D721Med (cell line): ENCODE results near the gene NANOG.
"Not testable (repeated sequence)": the region's sequence is repeated elsewhere in the genome, so short reads cannot be mapped to it uniquely, and the experiment has no call there.

Experiments used
- DNase-seq: peaks from one replicate; pipeline ENCODE4 v3.0.0; 2011; ENCODE audit warnings: low spot score; ENCODE audit not compliant: insufficient read length
- FAIRE-seq: peaks from 2 replicates; lab custom pipeline; 2011; peaks lifted over from hg19 to GRCh38; lab: Jason Lieb, UNC
- TF ChIP-seq, protein P1 (sequence below): IDR thresholded peaks from 2 replicates; pipeline ENCODE4 v1.5.1; 2012; ENCODE audit warnings: mild to moderate bottlenecking, control low read depth; ENCODE audit not compliant: insufficient read depth; ENCODE audit errors: missing control alignments

The NANOG gene

DNA sequence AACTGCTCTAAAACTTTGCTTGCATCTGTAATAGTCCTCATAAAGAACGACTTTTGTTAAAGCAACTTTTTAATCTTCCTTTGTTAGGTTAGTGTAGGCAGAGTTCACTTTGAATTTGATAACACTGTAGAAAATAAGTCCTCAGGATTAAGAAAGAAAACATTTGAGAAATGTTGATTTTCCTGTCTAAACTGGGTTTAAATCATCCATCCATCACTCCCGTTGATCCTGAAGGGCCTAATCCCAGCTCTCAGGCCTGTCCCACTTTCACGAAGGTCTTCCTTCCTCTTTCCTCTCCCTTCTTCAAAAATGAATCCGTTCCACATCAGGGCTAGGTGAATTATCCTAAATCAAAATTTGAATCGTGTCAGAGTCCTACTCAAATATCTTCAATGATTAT, 46.6 kb downstream of the NANOG start:
- DNase-seq (no peak), FAIRE-seq (no peak)
- TF ChIP-seq, protein P1, sequence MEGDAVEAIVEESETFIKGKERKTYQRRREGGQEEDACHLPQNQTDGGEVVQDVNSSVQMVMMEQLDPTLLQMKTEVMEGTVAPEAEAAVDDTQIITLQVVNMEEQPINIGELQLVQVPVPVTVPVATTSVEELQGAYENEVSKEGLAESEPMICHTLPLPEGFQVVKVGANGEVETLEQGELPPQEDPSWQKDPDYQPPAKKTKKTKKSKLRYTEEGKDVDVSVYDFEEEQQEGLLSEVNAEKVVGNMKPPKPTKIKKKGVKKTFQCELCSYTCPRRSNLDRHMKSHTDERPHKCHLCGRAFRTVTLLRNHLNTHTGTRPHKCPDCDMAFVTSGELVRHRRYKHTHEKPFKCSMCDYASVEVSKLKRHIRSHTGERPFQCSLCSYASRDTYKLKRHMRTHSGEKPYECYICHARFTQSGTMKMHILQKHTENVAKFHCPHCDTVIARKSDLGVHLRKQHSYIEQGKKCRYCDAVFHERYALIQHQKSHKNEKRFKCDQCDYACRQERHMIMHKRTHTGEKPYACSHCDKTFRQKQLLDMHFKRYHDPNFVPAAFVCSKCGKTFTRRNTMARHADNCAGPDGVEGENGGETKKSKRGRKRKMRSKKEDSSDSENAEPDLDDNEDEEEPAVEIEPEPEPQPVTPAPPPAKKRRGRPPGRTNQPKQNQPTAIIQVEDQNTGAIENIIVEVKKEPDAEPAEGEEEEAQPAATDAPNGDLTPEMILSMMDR, result no peak

DNA sequence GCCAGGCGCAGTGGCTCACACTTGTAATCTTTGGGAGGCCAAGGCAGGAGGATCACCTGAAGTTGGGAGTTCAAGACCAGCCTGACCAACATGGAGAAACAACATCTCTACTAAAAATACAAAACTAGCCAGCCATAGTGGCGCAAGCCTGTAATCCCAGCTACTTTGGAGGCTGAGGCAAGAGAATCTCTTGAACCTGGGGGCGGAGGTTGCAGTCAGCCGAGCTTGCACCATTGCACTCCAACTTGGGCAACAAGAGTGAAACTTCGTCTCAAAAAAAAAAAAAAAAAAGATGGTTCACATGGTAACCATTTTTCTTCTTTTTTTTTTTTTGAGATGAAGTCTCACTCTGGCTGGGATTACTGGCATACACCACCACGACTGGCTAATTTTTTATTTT, 48.2 kb downstream of the NANOG start:
- FAIRE-seq (no peak), DNase-seq (no peak)
- TF ChIP-seq, protein P1, result no peak

DNA sequence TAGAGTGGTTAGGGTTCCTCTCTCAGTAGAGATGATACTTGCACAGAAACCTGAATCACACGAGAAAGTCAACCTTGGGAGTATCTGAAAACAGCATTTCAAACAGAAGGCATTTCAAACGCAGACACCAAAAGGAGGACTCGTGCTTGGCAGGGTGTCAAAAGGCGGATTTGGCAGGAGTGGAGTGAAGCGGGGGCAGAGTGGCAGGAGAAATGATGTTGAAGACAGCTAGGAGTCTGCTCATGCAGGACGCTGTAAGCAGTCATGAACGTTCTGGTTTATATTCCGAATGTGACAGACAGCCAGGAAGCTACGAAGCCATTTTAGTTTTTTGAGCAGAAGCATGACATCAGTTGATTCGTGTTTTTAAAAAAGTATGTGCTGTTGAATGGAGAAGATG, 50.0 kb downstream of the NANOG start:
- not testable (repeated sequence) for DNase-seq, FAIRE-seq

DNA sequence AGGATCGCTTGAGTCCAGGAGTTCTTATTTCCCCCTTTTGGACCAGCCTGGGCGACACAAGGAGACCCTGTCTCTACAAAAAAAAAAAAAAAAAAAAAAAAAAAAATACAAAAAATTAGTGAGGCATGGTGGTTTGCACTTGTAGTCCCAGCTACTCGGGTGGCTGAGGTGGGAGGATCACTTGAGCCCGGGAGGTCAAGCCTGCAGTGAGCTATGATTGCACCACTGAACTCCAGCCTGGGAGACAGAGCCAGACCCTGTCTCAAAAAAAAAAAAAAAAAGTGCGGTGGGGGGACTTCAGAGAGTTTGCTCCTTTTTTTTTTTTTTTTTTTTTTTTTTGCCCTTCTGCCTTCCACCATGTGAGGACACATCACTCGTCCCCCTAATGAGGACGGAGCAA, 50.6 kb downstream of the NANOG start:
- FAIRE-seq, result not testable (repeated sequence)

DNA sequence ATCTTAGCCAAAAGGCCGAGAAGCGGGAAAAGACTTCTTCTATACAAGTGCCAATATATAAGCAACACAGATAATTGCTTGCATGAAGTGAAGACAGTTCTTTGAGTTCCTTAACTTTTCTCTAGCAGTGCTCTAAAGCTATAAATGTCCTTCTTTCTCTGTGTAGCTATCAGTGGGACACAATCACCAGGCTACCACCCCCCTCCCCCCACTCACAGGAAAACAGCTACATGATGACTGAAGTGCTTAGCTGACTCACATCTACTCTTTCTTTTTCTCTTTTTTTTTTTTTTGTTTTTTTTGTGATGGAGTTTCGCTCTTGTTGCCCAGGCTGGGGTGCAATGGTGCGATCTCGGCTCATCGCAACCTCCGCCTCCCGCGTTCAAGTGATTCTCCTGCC, 53.2 kb downstream of the NANOG start:
- not testable (repeated sequence) for FAIRE-seq

More for the DNA sequence above, 50.6 kb downstream of the NANOG start:
- DNase-seq, result not testable (repeated sequence)

DNA sequence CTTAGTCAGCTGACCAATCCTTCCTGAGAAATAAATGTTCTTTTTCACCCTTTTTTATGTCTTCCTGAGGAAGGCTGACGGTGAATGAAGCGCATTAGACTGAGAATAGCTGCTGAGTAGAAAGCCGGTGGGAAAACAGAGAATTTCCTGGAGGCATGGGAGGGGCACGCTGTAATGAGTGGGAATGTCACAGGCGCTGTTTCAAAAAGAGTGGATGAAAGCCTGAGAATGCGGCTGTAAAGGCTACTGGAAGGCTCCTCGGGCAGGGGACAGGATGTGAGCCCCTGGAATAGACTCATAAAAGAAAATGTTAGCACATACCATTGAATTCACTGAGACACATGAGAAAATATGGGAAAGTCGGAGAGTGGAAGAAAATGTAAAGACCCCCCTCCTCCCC, 53.9 kb downstream of the NANOG start:
- not testable (repeated sequence) for DNase-seq, FAIRE-seq

More for the DNA sequence above, 53.2 kb downstream of the NANOG start:
- DNase-seq, result not testable (repeated sequence)

DNA sequence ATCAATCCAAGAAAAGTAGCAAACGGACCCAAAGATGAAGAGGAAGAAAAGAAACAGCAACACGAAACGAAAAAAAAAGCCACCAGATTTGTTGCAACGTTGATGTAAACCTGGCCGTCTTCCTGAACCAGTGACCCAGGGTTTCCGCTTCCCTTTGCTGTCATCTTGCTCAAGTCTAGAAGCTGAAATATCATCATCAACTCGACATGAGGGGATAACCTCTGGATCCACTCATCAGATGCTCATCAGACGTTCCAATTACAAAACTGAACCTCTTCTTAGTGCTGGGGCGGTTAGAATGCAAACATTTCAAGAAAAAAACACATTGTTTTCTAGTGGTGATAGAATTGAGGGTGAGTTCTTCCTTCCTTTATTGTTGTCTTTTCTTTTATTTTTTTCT, 54.4 kb downstream of the NANOG start:
- FAIRE-seq, result not testable (repeated sequence)

DNA sequence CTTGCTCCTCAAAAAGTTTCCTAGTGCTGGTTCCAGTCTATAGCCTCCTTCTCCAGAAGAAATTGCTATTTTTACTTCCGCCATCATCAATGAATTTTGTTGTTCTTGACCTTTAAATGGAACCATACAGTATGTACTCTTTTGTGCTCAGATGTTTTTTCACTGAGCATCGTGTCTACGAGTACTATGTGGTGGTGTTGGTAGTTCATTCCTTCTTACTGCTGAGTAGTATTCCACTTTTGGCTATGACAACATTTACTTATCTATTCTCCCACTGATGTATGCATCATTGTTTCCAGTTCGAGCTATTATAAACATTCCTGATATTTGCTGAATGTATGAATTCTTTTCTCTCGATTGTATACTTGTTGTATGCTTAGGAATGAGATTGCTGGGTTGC, 54.9 kb downstream of the NANOG start:
- TF ChIP-seq, protein P1, result no peak
- FAIRE-seq (no peak), DNase-seq (no peak)

More for the DNA sequence above, 54.4 kb downstream of the NANOG start:
- not testable (repeated sequence) for DNase-seq

DNA sequence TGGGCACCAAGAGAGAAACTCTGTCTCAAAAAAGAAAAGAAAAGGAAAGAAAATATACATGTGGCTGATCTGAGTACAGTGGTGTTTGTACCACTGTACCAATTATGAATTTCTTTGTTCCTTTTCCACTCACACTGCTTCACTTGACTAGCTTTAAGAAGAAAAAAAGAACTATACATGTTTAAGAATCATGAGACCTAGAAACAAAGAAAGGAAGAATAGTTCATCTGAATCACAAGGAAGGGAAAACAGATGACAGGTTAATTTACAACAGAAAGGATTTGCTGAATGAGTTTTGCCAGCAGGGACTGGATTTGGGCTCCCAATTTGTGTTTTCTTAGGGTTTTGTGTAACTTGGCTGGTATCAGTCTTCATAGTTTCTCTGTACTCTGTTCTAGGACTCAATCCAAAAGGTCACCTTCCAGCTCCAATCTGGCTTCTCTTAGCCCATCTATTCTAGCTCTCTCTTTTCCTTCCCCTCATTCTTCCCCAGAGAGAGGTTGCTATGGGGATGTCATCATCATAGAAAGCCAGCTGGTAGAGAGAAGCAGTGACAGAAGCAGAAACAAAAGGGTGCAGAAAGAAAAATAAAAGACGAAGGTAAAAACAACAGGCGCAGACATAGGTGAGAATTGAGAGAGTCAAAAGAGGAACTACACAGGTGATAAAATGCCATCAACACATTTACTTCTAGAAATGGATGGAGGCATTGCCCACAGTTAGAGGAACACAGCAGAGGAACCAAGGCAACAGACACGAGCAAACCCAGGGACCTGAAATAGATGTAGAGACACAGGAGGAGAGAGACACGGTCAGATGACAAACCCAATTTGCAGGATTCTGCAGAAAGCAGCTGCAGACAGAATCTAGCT, 58.3 kb downstream of the NANOG start:
- DNase-seq, FAIRE-seq: not testable (repeated sequence)

DNA sequence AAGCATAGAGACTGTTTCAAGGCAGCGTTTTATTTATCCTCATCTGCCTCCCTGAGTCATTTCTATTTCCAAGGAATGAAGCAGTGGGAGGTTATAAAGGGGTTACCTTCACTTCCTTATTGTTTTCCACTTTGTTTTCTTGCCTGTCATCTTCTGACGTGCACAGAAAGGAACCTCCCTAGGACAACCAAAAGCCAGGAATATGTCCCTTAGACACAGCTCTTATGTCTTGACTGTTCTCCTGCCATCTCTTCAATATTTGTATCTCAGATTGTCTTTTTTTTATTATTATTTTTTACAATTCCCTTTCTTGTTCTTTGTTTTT, 58.9 kb downstream of the NANOG start:
- DNase-seq, FAIRE-seq: not testable (repeated sequence)
